SK-N-SH (cell line): ENCODE measurements around the gene RMI1. TPM values are rescaled to one million over a fixed set of nuclear protein-coding genes. Genes with fewer than 3 reads are reported as not detected.

Source experiments
- CTCF ChIA-PET: fragments of 300-600, 350-600 bp; formaldehyde crosslinking; extraction: SDS; loops from one replicate; lab custom pipeline; 2021; lab: Yijun Ruan, JAX
- POLR2A ChIA-PET: fragments of 350-600 bp; sonication (Branson Sonifier 250); formaldehyde crosslinking; extraction: SDS; loops from one replicate; lab custom pipeline; 2020; ENCODE audit warnings: antibody characterized with exemption, inconsistent platforms; lab: Yijun Ruan, JAX
- DNase-seq: peaks from one replicate; pipeline ENCODE4 v3.0.0; 2012
- H2AFZ ChIP-seq: fragments of 200-600 bp; sonication (generic); 2 replicates; pipeline ENCODE4 v1.8.1; 2016; ENCODE audit warnings: antibody characterized with exemption, mild to moderate bottlenecking, low read depth
- H3F3A ChIP-seq: fragments of 200-600 bp; sonication (generic); replicated peaks from 2 replicates; pipeline ENCODE3; 2016; ENCODE audit warnings: antibody characterized with exemption, mild to moderate bottlenecking; ENCODE audit not compliant: insufficient read depth
- H3K27ac ChIP-seq, 2 experiments: fragments of 200-500 bp in 1 of 2; fragments of 200-600 bp in 1 of 2; sonication (Bioruptor generic) in 1 of 2; sonication (generic), shearing (Covaris generic) in 1 of 2; 2 replicates each; pipeline versions ENCODE4 v1.5.1 to v1.6.1; 2014 to 2016; ENCODE audit warnings: low read depth in 2 of 2, inconsistent platforms in 1 of 2, low read length in 1 of 2, mild to moderate bottlenecking in 1 of 2, mixed read lengths in 1 of 2
- H3K27me3 ChIP-seq: fragments of 200-600 bp; sonication (generic), shearing (Covaris generic); 2 replicates; pipeline ENCODE4 v1.6.1; 2016; ENCODE audit warnings: mixed run types; ENCODE audit not compliant: insufficient read depth
- H3K36me3 ChIP-seq, 2 experiments: fragments of 200-500 bp in 1 of 2; fragments of 200-600 bp in 1 of 2; sonication (Bioruptor generic) in 1 of 2; sonication (generic) in 1 of 2; replicated peaks in 1 of 2; 2 replicates each; pipeline versions ENCODE3 to v1.5.1; 2014 to 2016; ENCODE audit warnings: low read length in 1 of 2, mild to moderate bottlenecking in 1 of 2; ENCODE audit not compliant: insufficient read depth in 2 of 2, control insufficient read depth in 1 of 2
- H3K4me1 ChIP-seq, 2 experiments: fragments of 200-500 bp in 1 of 2; fragments of 200-600 bp in 1 of 2; sonication (Bioruptor generic) in 1 of 2; sonication (generic), shearing (Covaris generic) in 1 of 2; 2 replicates each; pipeline versions ENCODE4 v1.5.1 to v1.6.1; 2014 to 2016; ENCODE audit warnings: low read depth in 1 of 2, low read length in 1 of 2, mixed run types in 1 of 2; ENCODE audit not compliant: insufficient read depth in 2 of 2, control insufficient read depth in 1 of 2
- H3K4me2 ChIP-seq: fragments of 200-600 bp; sonication (generic), shearing (Covaris generic); 2 replicates; pipeline ENCODE4 v1.6.1; 2017; ENCODE audit warnings: mixed run types
- H3K4me3 ChIP-seq, 2 experiments: fragments of 200-500 bp in 1 of 2; fragments of 200-600 bp in 1 of 2; sonication (Bioruptor generic) in 1 of 2; sonication (generic), shearing (Covaris generic) in 1 of 2; 2 replicates each; pipeline versions ENCODE4 v1.5.1 to v1.8.1; 2014 to 2016; ENCODE audit warnings: low read depth in 2 of 2, inconsistent platforms in 1 of 2, low read length in 1 of 2, mild to moderate bottlenecking in 1 of 2, mixed read lengths in 1 of 2, moderate library complexity in 1 of 2
- H3K79me2 ChIP-seq: fragments of 200-600 bp; sonication (generic); 2 replicates; pipeline ENCODE4 v1.8.1; 2017; ENCODE audit warnings: mild to moderate bottlenecking; ENCODE audit not compliant: insufficient read depth
- H3K9ac ChIP-seq: fragments of 200-600 bp; sonication (generic); 2 replicates; pipeline ENCODE4 v1.6.1; 2017; ENCODE audit warnings: mixed run types
- H3K9me2 ChIP-seq: fragments of 200-600 bp; sonication (generic); 2 replicates; pipeline ENCODE4 v1.6.1; 2017; ENCODE audit warnings: mixed run types
- H3K9me3 ChIP-seq: fragments of 200-600 bp; sonication (generic); 2 replicates; pipeline ENCODE4 v1.6.1; 2017; ENCODE audit warnings: mixed run types, mild to moderate bottlenecking, moderate library complexity
- H4K20me1 ChIP-seq: fragments of 200-600 bp; sonication (generic); 2 replicates; pipeline ENCODE4 v1.6.1; 2017; ENCODE audit warnings: mild to moderate bottlenecking, mixed run types; ENCODE audit not compliant: insufficient read depth
- ELF1 ChIP-seq: IDR thresholded peaks from 2 replicates; pipeline ENCODE4 v1.4.0; 2012
- EP300 ChIP-seq, 2 experiments: IDR thresholded peaks; 2 replicates each; pipeline versions ENCODE4 v1.4.0 to v1.6.1; 2012; ENCODE audit warnings: borderline replicate concordance in 1 of 2, low read depth in 1 of 2, low read length in 1 of 2
- FOXM1 ChIP-seq: IDR thresholded peaks from 2 replicates; pipeline ENCODE4 v1.4.0; 2012; ENCODE audit warnings: low read depth, mild to moderate bottlenecking
- GATA2 ChIP-seq: sonication (generic); formaldehyde crosslinking; IDR thresholded peaks from 2 replicates; pipeline ENCODE4 v1.5.0; 2020; ENCODE audit warnings: mild to moderate bottlenecking, missing genetic modification reagents
- IRF3 ChIP-seq: fragments of 150-350 bp; IDR thresholded peaks from 2 replicates; pipeline ENCODE4 v1.6.1; 2016; ENCODE audit warnings: mild to moderate bottlenecking, low read depth, low read length
- MAX ChIP-seq: IDR thresholded peaks from 2 replicates; pipeline ENCODE4 v1.4.0; 2012; ENCODE audit warnings: low read depth
- POLR2AphosphoS5 ChIP-seq: IDR thresholded peaks from 2 replicates; pipeline ENCODE4 v1.6.1; 2012; ENCODE audit warnings: low read depth, low read length
- RAD21 ChIP-seq: IDR thresholded peaks from 2 replicates; pipeline ENCODE4 v1.6.1; 2012; ENCODE audit warnings: mild to moderate bottlenecking, low read length
- RCOR1 ChIP-seq: fragments of 150-350 bp; IDR thresholded peaks from 2 replicates; pipeline ENCODE4 v1.6.1; 2017; ENCODE audit warnings: antibody characterized with exemption, low read length
- REST ChIP-seq: IDR thresholded peaks from 2 replicates; pipeline ENCODE4 v1.6.1; 2012; ENCODE audit warnings: mild to moderate bottlenecking, low read depth, low read length, moderate library complexity
- RFX5 ChIP-seq: IDR thresholded peaks from 2 replicates; pipeline ENCODE4 v1.6.1; 2012; ENCODE audit warnings: mild to moderate bottlenecking, improper control_type of control experiment, low read length
- SIN3A ChIP-seq: IDR thresholded peaks from 2 replicates; pipeline ENCODE4 v1.6.1; 2012; ENCODE audit warnings: low read depth, mild to moderate bottlenecking, low read length, moderate library complexity, borderline replicate concordance
- SMC3 ChIP-seq: IDR thresholded peaks from 2 replicates; pipeline ENCODE4 v1.6.1; 2012; ENCODE audit warnings: low read depth, low read length, improper control_type of control experiment
- USF1 ChIP-seq: IDR thresholded peaks from 2 replicates; pipeline ENCODE4 v1.4.0; 2012; ENCODE audit warnings: low read depth, borderline replicate concordance
- USF2 ChIP-seq: fragments of 150-350 bp; IDR thresholded peaks from 2 replicates; pipeline ENCODE4 v1.6.1; 2017; ENCODE audit warnings: antibody characterized with exemption, low read length, low read depth, borderline replicate concordance
- ZBTB33 ChIP-seq: IDR thresholded peaks from 2 replicates; pipeline ENCODE4 v1.4.0; 2012; ENCODE audit warnings: low read depth, borderline replicate concordance
- WGBS: methylation state at CpG from one replicate; pipeline ENCODE4 v1.1.6; 2017; ENCODE audit warnings: low lambda C conversion rate; 5-methylcytosine and 5-hydroxymethylcytosine counted together
- polyA plus RNA-seq, 3 experiments: library from polyadenylated mRNA; depleted of rRNA; stranded (reverse); fragments of >200 nt; gene quantifications; 2 replicates each; pipeline ENCODE4 v1.2.3, GENCODE V29; 2012

RMI1 gene
- polyA plus RNA-seq, 1 of the 3 experiments (the other 2 are of a cell fraction): 1.0 TPM

GRCh38 chr9:83960991-83961390 lies 19.6 kb upstream of the RMI1 start:
- Histone ChIP-seq H2AFZ (no peak overlapping the region), H3K9me3 (no peaks in the 10 kb centered on the region), H3F3A (peaks cover 42% of the 10 kb centered on the region), H3K4me3 (no peak overlapping the region), H3K27me3 (no peaks in the 10 kb centered on the region), H3K36me3 (peaks cover 0 to under 1% of the 10 kb centered on the region in 2 experiments), H4K20me1 (no peaks in the 10 kb centered on the region), H3K9me2 (no peaks in the 10 kb centered on the region), H3K27ac (no peak overlapping the region), H3K4me1 (peaks cover 3 to 10% of the 10 kb centered on the region in 2 experiments; a peak in 2 of 4 replicates), H3K9ac (no peak overlapping the region), H3K79me2 (no peaks in the 10 kb centered on the region; the same call in 1 of the 2 replicates), H3K4me2 (no peak overlapping the region)
- ChIA-PET CTCF (interaction anchor here (1.2 to 2.8 kb wide), 3 partner anchors 9 to 300 kb away, joined by 3 to 21 read pairs (median 4); no protein-coding TSS in a partner anchor), POLR2A (interaction anchor here (0.8 kb wide), 1 partner anchor 19 kb away, joined by 3 read pairs; the partner anchor contains the start of gene HNRNPK)
- no peak for TF ChIP-seq GATA2 (CRISPR knock-in tag)
- TF ChIP-seq SMC3: no peak
- TF ChIP-seq MAX: no peak
- no peak for TF ChIP-seq FOXM1
- TF ChIP-seq SIN3A: no peak
- TF ChIP-seq USF1: no peak
- TF ChIP-seq RFX5: no peak
- no peak for TF ChIP-seq POLR2AphosphoS5
- TF ChIP-seq IRF3: no peak
- no peak for TF ChIP-seq RAD21
- no peak for TF ChIP-seq EP300 (IDR thresholded peaks at IDR 0.05; ENCODE audit: borderline replicate concordance in 1 of 2, low read depth in 1 of 2, low read length in 1 of 2)
- TF ChIP-seq ELF1: no peak
- TF ChIP-seq RCOR1: no peak
- no peak for TF ChIP-seq REST
- TF ChIP-seq ZBTB33: no peak
- TF ChIP-seq USF2: no peak
- no peak for DNase-seq
- 92% methylated on average over 5 of the region's 5 CpGs for WGBS
